ENCODE measurements around the gene TRIM33.

The TRIM33 gene

GRCh38 chr1:114347431-114348209 is 163.4 kb downstream of the TRIM33 start:
- DNase-seq: no peak

- DNase-seq: peak; percentile 75
Observed at GRCh38 chr1:114346480-114347029, 164.4 kb downstream of the TRIM33 start.

GRCh38 chr1:114345930-114346479 is 165.0 kb downstream of the TRIM33 start:
- DNase-seq: no peak

GRCh38 chr1:114344656-114345055 is 166.3 kb downstream of the TRIM33 start:
- no peak for DNase-seq
